ENCODE results near the gene MICA. TPM values are rescaled to one million over a fixed set of nuclear protein-coding genes. Genes with fewer than 3 reads are reported as not detected.

MICA gene
- total RNA-seq, 4 donors from 2014 or later, result 12.3 to 23.2 (median 15.3) TPM

- Histone ChIP-seq H3K4me3 (replicated peaks in 1 of 3) (peak overlapping the region in 2 of 3 donors; percentile 48 to 51), H3K4me1 (peaks cover 3 to 4% of the 10 kb centered on the region in 2 donors), H3K36me3 (no peaks in the 10 kb centered on the region), H3K27me3 (no peaks in the 10 kb centered on the region), H3K9me3 (no peaks in the 10 kb centered on the region), H3K27ac (peak overlapping the region; percentile 66 to 87 (median 73))
- no peak for TF ChIP-seq POLR2A (IDR thresholded peaks at IDR 0.05)
- TF ChIP-seq CTCF (IDR thresholded peaks at IDR 0.05), result no peak
- intact Hi-C loops (cut with DNase I), result loop anchor here (10.0 kb wide), 1 partner anchor 92 kb away; no protein-coding TSS in a partner anchor
- WGBS, 2 donors, result 0% methylated on average over 1 of the region's 83 CpGs; no CpG with 5 or more reads in 1 of the 2 donors
- DNase-seq, result peak; percentile 67 to 72
These were observed 47.0 kb upstream of the MICA start for GRCh38 chr6:31356216-31356945.

GRCh38 chr6:31356946-31357466 lies 46.4 kb upstream of the MICA start, which contains the start of gene HLA-B:
Gene HLA-B (minus strand): TSS chr6:31357179. CDS start chr6:31357158, 21 bp downstream.
- peaks cover 3 to 4% of the 10 kb centered on the region in 2 donors for H3K4me1 ChIP-seq
- intact Hi-C loops (cut with DNase I), result loop anchor here (10.0 kb wide), 1 partner anchor 92 kb away; no protein-coding TSS in a partner anchor
- 0 to 2% methylated on average over 11 to 17 of the region's 39 CpGs for WGBS, 2 donors
- no peaks in the 10 kb centered on the region for H3K27me3 ChIP-seq
- H3K4me3 ChIP-seq (replicated peaks in 1 of 3), result peak within 1 kb of the TSS in 2 of 3 donors; percentile 51 to 54
- DNase-seq, result peak; percentile 71 to 88
- H3K36me3 ChIP-seq, result no peaks in the 10 kb centered on the region
- TF ChIP-seq CTCF (IDR thresholded peaks at IDR 0.05) (no peak), POLR2A (IDR thresholded peaks at IDR 0.05) (no peak)
- peak within 1 kb of the TSS; percentile 66 to 87 (median 73) for H3K27ac ChIP-seq
- no peaks in the 10 kb centered on the region for H3K9me3 ChIP-seq

- Histone ChIP-seq H3K36me3 (no peaks in the 10 kb centered on the region), H3K27ac (peak overlapping the region in 1 of 3 donors; percentile 87), H3K9me3 (no peaks in the 10 kb centered on the region), H3K27me3 (no peaks in the 10 kb centered on the region), H3K4me1 (peaks cover 3 to 4% of the 10 kb centered on the region in 2 donors), H3K4me3 (replicated peaks in 1 of 3) (no peak overlapping the region)
- no peak for DNase-seq
- TF ChIP-seq POLR2A (IDR thresholded peaks at IDR 0.05), result no peak
- TF ChIP-seq CTCF (IDR thresholded peaks at IDR 0.05), result no peak
- whole genome bisulfite sequencing, 2 donors, result 26 to 39% methylated on average over 6 of the region's 6 CpGs
- intact Hi-C loops (cut with DNase I), result loop anchor here (10.0 kb wide), 1 partner anchor 93 kb away; no protein-coding TSS in a partner anchor
These were observed 45.5 kb upstream of the MICA start for GRCh38 chr6:31357886-31358285.

- TF ChIP-seq CTCF (IDR thresholded peaks at IDR 0.05) (no peak), POLR2A (IDR thresholded peaks at IDR 0.05) (no peak)
- no peaks in the 10 kb centered on the region for H3K27me3 ChIP-seq
- peaks cover 3 to 4% of the 10 kb centered on the region in 2 donors for H3K4me1 ChIP-seq
- intact Hi-C loops (cut with DNase I), result loop anchor here (10.0 kb wide), 1 partner anchor 94 kb away; no protein-coding TSS in a partner anchor
- H3K9me3 ChIP-seq, result no peaks in the 10 kb centered on the region
- no peaks in the 10 kb centered on the region for H3K36me3 ChIP-seq
- DNase-seq, result no peak
- no peak overlapping the region for H3K27ac ChIP-seq
- WGBS, 2 donors, result 50 to 65% methylated on average over 4 of the region's 4 CpGs
- no peak overlapping the region for H3K4me3 ChIP-seq (replicated peaks in 1 of 3)
These were observed 45.1 kb upstream of the MICA start for GRCh38 chr6:31358302-31358701.

- Histone ChIP-seq H3K4me3 (replicated peaks in 1 of 3) (no peak overlapping the region), H3K4me1 (peaks cover 3 to 4% of the 10 kb centered on the region in 2 donors), H3K9me3 (no peaks in the 10 kb centered on the region), H3K36me3 (no peaks in the 10 kb centered on the region), H3K27ac (no peak overlapping the region), H3K27me3 (no peaks in the 10 kb centered on the region)
- no peak for DNase-seq
- WGBS, 2 donors, result 73 to 90% methylated on average over 1 of the region's 1 CpG
- no peak for TF ChIP-seq CTCF (IDR thresholded peaks at IDR 0.05)
- intact Hi-C loops (cut with DNase I), result loop anchor here (10.0 kb wide), 1 partner anchor 95 kb away; no protein-coding TSS in a partner anchor
These were observed 43.8 kb upstream of the MICA start for GRCh38 chr6:31359581-31359980.
